Aorta (tissue), 5 donors: Measurements from ENCODE around the gene ATP2B1. TPM values are rescaled to one million over a fixed set of nuclear protein-coding genes. Genes with fewer than 3 reads are reported as not detected.
"Not testable (repeated sequence)": the region's sequence is repeated elsewhere in the genome, so short reads cannot be mapped to it uniquely, and the experiment has no call there.

ENCODE experiments used
- ATAC-seq: fragments of 200-7000 bp; cut with Tn5 transposase; one replicate; pipeline ENCODE4 v1.9.1; 2022; ENCODE audit warnings: moderate library complexity; ENCODE audit not compliant: low FRiP score
- DNase-seq, 2 donors: peaks; one replicate each; pipeline ENCODE4 v3.0.0-alpha.2; 2020
- H3K27ac ChIP-seq, 2 donors: one replicate each; pipeline ENCODE4 v1.5.1; 2013; ENCODE audit warnings: low read length in 2 of 2, mild to moderate bottlenecking in 2 of 2, moderate library complexity in 2 of 2, control low read depth in 1 of 2, inconsistent platforms in 1 of 2, low read depth in 1 of 2
- H3K27me3 ChIP-seq, 2 donors: one replicate each; pipeline ENCODE4 v1.6.1; 2013; ENCODE audit warnings: control low read depth in 1 of 2, low read length in 1 of 2, mild to moderate bottlenecking in 1 of 2, moderate library complexity in 1 of 2; ENCODE audit not compliant: insufficient read depth in 2 of 2, control insufficient read depth in 1 of 2
- H3K36me3 ChIP-seq, 2 donors: one replicate each; pipeline ENCODE4 v1.6.1; 2013; ENCODE audit warnings: control low read depth in 1 of 2, low read length in 1 of 2, mild to moderate bottlenecking in 1 of 2; ENCODE audit not compliant: insufficient read depth in 2 of 2, control insufficient read depth in 1 of 2
- H3K4me1 ChIP-seq, 2 donors: one replicate each; pipeline ENCODE4 v1.6.1; 2013; ENCODE audit warnings: low read length in 2 of 2, control low read depth in 1 of 2, mild to moderate bottlenecking in 1 of 2, moderate library complexity in 1 of 2; ENCODE audit not compliant: insufficient read depth in 2 of 2, control insufficient read depth in 1 of 2
- H3K4me3 ChIP-seq, 2 donors: one replicate each; pipeline ENCODE4 v1.5.1; 2013; ENCODE audit warnings: low read length in 2 of 2, control low read depth in 1 of 2, mild to moderate bottlenecking in 1 of 2
- H3K9me3 ChIP-seq: one replicate; pipeline ENCODE4 v1.6.1; 2013; ENCODE audit warnings: mild to moderate bottlenecking, low read length; ENCODE audit not compliant: control insufficient read depth
- WGBS, 2 donors: extraction: QIAGEN DNeasy Blood & Tissue Kit; methylation state at CpG; one replicate each; pipeline ENCODE4 v1.1.7; 2013; 5-methylcytosine and 5-hydroxymethylcytosine counted together
- intact Hi-C, 2 donors: fragments of 100-400 bp; cut with DNase I; formaldehyde crosslinking; loops; one replicate each; pipeline versions ENCODE4 v1.14.2 to v1.15.0; 2022
- polyA plus RNA-seq, 2 donors: library from polyadenylated mRNA; stranded (reverse); fragments of 200-250 nt; gene quantifications; one replicate each; pipeline ENCODE4 v1.2.3, GENCODE V29; 2013
- total RNA-seq, 2 donors: library from RNA; stranded (reverse); fragmentation: NEBNext Ultra II Directional; extraction: Animal tissue kit (Norgen Biotek cat#: 25700); gene quantifications; one replicate each; pipeline ENCODE4 v1.2.1, GENCODE V29; 2021
- donor health status: healthy with polysubstance abuse.
- donor health status: Bipolar disorder and iron deficiency.
- donor health status: DM: no; HTN: no; CAD: no.
- donor health status: DM: no; HTN: no; CAD: no.
- donor health status: DM: yes; HTN: yes; CAD: no.

ATP2B1 gene
- total and polyA plus RNA-seq, 4 donors: 5.7 to 44.8 (median 17.5) TPM

GRCh38 chr12:89698607-89699006 lies 10.0 kb downstream of the ATP2B1 start:
- no peaks in the 10 kb centered on the region for H3K27me3 ChIP-seq

GRCh38 chr12:89697728-89698127 lies 10.9 kb downstream of the ATP2B1 start:
- DNase-seq, H3K36me3 ChIP-seq, H3K4me3 ChIP-seq, H3K9me3 ChIP-seq, H3K4me1 ChIP-seq, H3K27me3 ChIP-seq, ATAC-seq, intact Hi-C loops, H3K27ac ChIP-seq: not testable (repeated sequence)
- 97% methylated on average over 10 of the region's 10 CpGs for WGBS, 2 donors

More at GRCh38 chr12:89698607-89699006, 10.0 kb downstream of the ATP2B1 start:
- no peaks in the 10 kb centered on the region for H3K36me3 ChIP-seq
- no peak for DNase-seq
- H3K4me1 ChIP-seq: no peaks in the 10 kb centered on the region
- H3K4me3 ChIP-seq: no peak overlapping the region
- ATAC-seq: no peak
- intact Hi-C loops: no loop called here
- 86 to 90% methylated on average over 2 of the region's 2 CpGs for WGBS, 2 donors
- H3K9me3 ChIP-seq: no peaks in the 10 kb centered on the region
- no peak overlapping the region for H3K27ac ChIP-seq

- DNase-seq: no peak
- Histone ChIP-seq H3K9me3 (no peaks in the 10 kb centered on the region), H3K36me3 (no peaks in the 10 kb centered on the region), H3K27ac (no peak overlapping the region), H3K27me3 (no peaks in the 10 kb centered on the region), H3K4me3 (no peak overlapping the region), H3K4me1 (no peaks in the 10 kb centered on the region)
- intact Hi-C loops: no loop called here
- no peak for ATAC-seq
Observed at GRCh38 chr12:89697296-89697695, 11.3 kb downstream of the ATP2B1 start.

- ATAC-seq: no peak
- DNase-seq: no peak
- Histone ChIP-seq H3K27ac (no peak overlapping the region), H3K4me3 (no peak overlapping the region), H3K4me1 (no peaks in the 10 kb centered on the region), H3K9me3 (no peaks in the 10 kb centered on the region), H3K27me3 (no peaks in the 10 kb centered on the region), H3K36me3 (no peaks in the 10 kb centered on the region)
- 93 to 97% methylated on average over 1 of the region's 1 CpG for WGBS, 2 donors
- intact Hi-C loops: no loop called here
Observed at GRCh38 chr12:89695830-89696229, 12.8 kb downstream of the ATP2B1 start.

GRCh38 chr12:89695100-89695499 lies 13.5 kb downstream of the ATP2B1 start:
- 94 to 96% methylated on average over 2 of the region's 2 CpGs for WGBS, 2 donors
- DNase-seq (no peak), ATAC-seq (no peak)
- intact Hi-C loops: no loop called here
- Histone ChIP-seq H3K4me3 (no peak overlapping the region), H3K4me1 (no peaks in the 10 kb centered on the region), H3K27me3 (no peaks in the 10 kb centered on the region), H3K27ac (no peak overlapping the region), H3K36me3 (no peaks in the 10 kb centered on the region), H3K9me3 (no peaks in the 10 kb centered on the region)

GRCh38 chr12:89694542-89694941 lies 14.1 kb downstream of the ATP2B1 start:
- DNase-seq: no peak
- no peak for ATAC-seq
- no peaks in the 10 kb centered on the region for H3K9me3 ChIP-seq
- intact Hi-C loops: no loop called here
- no peaks in the 10 kb centered on the region for H3K27me3 ChIP-seq
- no peak overlapping the region for H3K27ac ChIP-seq
- WGBS, 2 donors: 98 to 100% methylated on average over 5 of the region's 5 CpGs
- H3K4me1 ChIP-seq: no peaks in the 10 kb centered on the region
- H3K36me3 ChIP-seq: no peaks in the 10 kb centered on the region
- no peak overlapping the region for H3K4me3 ChIP-seq

GRCh38 chr12:89693639-89694202 lies 14.9 kb downstream of the ATP2B1 start:
- ATAC-seq (no peak), DNase-seq (no peak)
- H3K27ac ChIP-seq: no peak overlapping the region
- 60 to 78% methylated on average over 3 of the region's 3 CpGs for WGBS, 2 donors
- H3K36me3 ChIP-seq: no peaks in the 10 kb centered on the region
- no peaks in the 10 kb centered on the region for H3K9me3 ChIP-seq
- H3K4me1 ChIP-seq: peaks cover 0 to 2% of the 10 kb centered on the region in 2 donors
- H3K27me3 ChIP-seq: no peaks in the 10 kb centered on the region
- intact Hi-C loops: no loop called here
- H3K4me3 ChIP-seq: no peak overlapping the region

GRCh38 chr12:89692439-89692838 lies 16.2 kb downstream of the ATP2B1 start:
- no peak overlapping the region for H3K27ac ChIP-seq
- H3K4me1 ChIP-seq: peaks cover 0 to 2% of the 10 kb centered on the region in 2 donors
- no peaks in the 10 kb centered on the region for H3K9me3 ChIP-seq
- no peak overlapping the region for H3K4me3 ChIP-seq
- DNase-seq (no peak), ATAC-seq (no peak)
- WGBS, 2 donors: 89 to 90% methylated on average over 1 of the region's 1 CpG
- intact Hi-C loops: no loop called here
- H3K27me3 ChIP-seq: no peaks in the 10 kb centered on the region
- H3K36me3 ChIP-seq: no peaks in the 10 kb centered on the region

GRCh38 chr12:89691659-89692058 lies 17.0 kb downstream of the ATP2B1 start:
- no peak overlapping the region for H3K4me3 ChIP-seq
- ATAC-seq (no peak), DNase-seq (no peak)
- no peaks in the 10 kb centered on the region for H3K27me3 ChIP-seq
- H3K4me1 ChIP-seq: peaks cover 0 to 2% of the 10 kb centered on the region in 2 donors
- intact Hi-C loops: no loop called here
- H3K9me3 ChIP-seq: no peaks in the 10 kb centered on the region
- no peak overlapping the region for H3K27ac ChIP-seq
- WGBS, 2 donors: 94 to 100% methylated on average over 1 of the region's 1 CpG
- no peaks in the 10 kb centered on the region for H3K36me3 ChIP-seq
